Measurements from ENCODE around the gene HSPA1A. TPM values are rescaled to one million over a fixed set of nuclear protein-coding genes. Genes with fewer than 3 reads are reported as not detected.

Gene HSPA1A
- total and polyA plus RNA-seq, 9 of the 15 experiments (the other 6 are each of a cell fraction or from before 2014, with no cell fraction given) = 2.2 to 273 (median 107) TPM

DNA sequence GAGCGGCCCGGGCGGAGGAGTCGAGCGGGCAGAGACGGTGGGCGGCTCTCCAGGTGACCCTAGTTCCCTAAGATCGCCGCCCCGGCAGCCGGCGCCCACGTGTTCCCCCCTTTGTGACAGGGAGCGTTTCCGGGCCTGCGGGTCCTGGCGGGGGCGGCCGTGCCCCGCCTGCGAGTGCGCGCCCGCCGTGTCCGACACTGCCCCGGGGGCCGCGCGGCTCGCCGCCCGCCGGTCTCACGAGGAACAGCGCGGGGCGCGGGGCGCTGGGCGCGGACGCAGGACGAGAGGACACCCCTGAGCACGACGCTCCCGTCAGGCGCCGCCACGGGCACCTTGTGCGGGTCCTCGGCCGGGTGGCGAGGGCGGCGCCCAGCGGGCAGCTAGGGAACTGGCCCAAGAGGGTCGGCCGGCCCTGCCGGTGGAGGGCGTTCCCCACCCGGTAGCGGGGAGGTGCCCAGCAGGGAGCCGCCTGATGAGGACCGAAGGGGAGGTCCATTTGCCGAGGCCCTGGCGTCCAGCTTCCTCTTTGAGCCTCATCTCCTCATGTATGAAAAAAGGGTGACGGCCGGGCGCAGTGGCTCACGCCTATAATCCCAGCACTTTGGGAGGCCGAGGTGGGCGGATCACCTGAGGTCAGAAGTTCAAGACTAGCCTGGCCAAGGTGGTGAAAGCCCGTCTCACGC, 19.6 kb upstream of the HSPA1A start, which contains the start of gene VARS1 (continued):
- TF ChIP-seq, protein P1, sequence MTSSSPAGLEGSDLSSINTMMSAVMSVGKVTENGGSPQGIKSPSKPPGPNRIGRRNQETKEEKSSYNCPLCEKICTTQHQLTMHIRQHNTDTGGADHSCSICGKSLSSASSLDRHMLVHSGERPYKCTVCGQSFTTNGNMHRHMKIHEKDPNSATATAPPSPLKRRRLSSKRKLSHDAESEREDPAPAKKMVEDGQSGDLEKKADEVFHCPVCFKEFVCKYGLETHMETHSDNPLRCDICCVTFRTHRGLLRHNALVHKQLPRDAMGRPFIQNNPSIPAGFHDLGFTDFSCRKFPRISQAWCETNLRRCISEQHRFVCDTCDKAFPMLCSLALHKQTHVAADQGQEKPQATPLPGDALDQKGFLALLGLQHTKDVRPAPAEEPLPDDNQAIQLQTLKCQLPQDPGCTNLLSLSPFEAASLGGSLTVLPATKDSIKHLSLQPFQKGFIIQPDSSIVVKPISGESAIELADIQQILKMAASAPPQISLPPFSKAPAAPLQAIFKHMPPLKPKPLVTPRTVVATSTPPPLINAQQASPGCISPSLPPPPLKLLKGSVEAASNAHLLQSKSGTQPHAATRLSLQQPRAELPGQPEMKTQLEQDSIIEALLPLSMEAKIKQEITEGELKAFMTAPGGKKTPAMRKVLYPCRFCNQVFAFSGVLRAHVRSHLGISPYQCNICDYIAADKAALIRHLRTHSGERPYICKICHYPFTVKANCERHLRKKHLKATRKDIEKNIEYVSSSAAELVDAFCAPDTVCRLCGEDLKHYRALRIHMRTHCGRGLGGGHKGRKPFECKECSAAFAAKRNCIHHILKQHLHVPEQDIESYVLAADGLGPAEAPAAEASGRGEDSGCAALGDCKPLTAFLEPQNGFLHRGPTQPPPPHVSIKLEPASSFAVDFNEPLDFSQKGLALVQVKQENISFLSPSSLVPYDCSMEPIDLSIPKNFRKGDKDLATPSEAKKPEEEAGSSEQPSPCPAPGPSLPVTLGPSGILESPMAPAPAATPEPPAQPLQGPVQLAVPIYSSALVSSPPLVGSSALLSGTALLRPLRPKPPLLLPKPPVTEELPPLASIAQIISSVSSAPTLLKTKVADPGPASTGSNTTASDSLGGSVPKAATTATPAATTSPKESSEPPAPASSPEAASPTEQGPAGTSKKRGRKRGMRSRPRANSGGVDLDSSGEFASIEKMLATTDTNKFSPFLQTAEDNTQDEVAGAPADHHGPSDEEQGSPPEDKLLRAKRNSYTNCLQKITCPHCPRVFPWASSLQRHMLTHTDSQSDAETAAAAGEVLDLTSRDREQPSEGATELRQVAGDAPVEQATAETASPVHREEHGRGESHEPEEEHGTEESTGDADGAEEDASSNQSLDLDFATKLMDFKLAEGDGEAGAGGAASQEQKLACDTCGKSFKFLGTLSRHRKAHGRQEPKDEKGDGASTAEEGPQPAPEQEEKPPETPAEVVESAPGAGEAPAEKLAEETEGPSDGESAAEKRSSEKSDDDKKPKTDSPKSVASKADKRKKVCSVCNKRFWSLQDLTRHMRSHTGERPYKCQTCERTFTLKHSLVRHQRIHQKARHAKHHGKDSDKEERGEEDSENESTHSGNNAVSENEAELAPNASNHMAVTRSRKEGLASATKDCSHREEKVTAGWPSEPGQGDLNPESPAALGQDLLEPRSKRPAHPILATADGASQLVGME (CRISPR knock-in tag; IDR thresholded peaks at IDR 0.05) = peak; percentile 94
- TF ChIP-seq ZNF583 (CRISPR knock-in tag; IDR thresholded peaks at IDR 0.05) = peak; percentile 94
- TF ChIP-seq POLR2B (IDR thresholded peaks at IDR 0.05; ENCODE audit: low read depth, partially characterized antibody) = peak; percentile 68
- no peak for TF ChIP-seq ASH1L (IDR thresholded peaks at IDR 0.05; ENCODE audit: borderline replicate concordance, low read depth, partially characterized antibody)
- TF ChIP-seq CCNT2 (IDR thresholded peaks at IDR 0.05; ENCODE audit: borderline replicate concordance, extremely low read depth, insufficient read length, low read depth, low read length) = peak; percentile 98
- TF ChIP-seq NFXL1 (CRISPR knock-in tag; IDR thresholded peaks at IDR 0.05) = no peak
- 0 out of 2 replicates have a peak, but pooled peaks have one; percentile 22 for TF ChIP-seq CBFA2T3 (IDR thresholded peaks at IDR 0.05)
- no peak; the same call in 1 of the 2 replicates for TF ChIP-seq NR2C1 (IDR thresholded peaks at IDR 0.05)
- TF ChIP-seq NR2C1 (tag; IDR thresholded peaks at IDR 0.05) = peak; percentile 75
- no peak for TF ChIP-seq RBM39 (optimal IDR thresholded peaks at IDR 0.05; ENCODE audit: low read depth, low read length)
- TF ChIP-seq C11orf30 (IDR thresholded peaks at IDR 0.05; ENCODE audit: low read depth) = peak; percentile 77
- TF ChIP-seq, protein P2, sequence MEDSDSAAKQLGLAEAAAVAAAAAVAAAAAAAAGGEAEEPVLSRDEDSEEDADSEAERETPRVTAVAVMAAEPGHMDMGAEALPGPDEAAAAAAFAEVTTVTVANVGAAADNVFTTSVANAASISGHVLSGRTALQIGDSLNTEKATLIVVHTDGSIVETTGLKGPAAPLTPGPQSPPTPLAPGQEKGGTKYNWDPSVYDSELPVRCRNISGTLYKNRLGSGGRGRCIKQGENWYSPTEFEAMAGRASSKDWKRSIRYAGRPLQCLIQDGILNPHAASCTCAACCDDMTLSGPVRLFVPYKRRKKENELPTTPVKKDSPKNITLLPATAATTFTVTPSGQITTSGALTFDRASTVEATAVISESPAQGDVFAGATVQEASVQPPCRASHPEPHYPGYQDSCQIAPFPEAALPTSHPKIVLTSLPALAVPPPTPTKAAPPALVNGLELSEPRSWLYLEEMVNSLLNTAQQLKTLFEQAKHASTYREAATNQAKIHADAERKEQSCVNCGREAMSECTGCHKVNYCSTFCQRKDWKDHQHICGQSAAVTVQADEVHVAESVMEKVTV (CRISPR knock-in tag; IDR thresholded peaks at IDR 0.05) = peak; percentile 93
- TF ChIP-seq RFX1 (IDR thresholded peaks at IDR 0.05) = no peak
- TF ChIP-seq SMARCC2 (IDR thresholded peaks at IDR 0.05; ENCODE audit: low read depth) = no peak; the same call in 1 of the 2 replicates
- TF ChIP-seq, protein P3, sequence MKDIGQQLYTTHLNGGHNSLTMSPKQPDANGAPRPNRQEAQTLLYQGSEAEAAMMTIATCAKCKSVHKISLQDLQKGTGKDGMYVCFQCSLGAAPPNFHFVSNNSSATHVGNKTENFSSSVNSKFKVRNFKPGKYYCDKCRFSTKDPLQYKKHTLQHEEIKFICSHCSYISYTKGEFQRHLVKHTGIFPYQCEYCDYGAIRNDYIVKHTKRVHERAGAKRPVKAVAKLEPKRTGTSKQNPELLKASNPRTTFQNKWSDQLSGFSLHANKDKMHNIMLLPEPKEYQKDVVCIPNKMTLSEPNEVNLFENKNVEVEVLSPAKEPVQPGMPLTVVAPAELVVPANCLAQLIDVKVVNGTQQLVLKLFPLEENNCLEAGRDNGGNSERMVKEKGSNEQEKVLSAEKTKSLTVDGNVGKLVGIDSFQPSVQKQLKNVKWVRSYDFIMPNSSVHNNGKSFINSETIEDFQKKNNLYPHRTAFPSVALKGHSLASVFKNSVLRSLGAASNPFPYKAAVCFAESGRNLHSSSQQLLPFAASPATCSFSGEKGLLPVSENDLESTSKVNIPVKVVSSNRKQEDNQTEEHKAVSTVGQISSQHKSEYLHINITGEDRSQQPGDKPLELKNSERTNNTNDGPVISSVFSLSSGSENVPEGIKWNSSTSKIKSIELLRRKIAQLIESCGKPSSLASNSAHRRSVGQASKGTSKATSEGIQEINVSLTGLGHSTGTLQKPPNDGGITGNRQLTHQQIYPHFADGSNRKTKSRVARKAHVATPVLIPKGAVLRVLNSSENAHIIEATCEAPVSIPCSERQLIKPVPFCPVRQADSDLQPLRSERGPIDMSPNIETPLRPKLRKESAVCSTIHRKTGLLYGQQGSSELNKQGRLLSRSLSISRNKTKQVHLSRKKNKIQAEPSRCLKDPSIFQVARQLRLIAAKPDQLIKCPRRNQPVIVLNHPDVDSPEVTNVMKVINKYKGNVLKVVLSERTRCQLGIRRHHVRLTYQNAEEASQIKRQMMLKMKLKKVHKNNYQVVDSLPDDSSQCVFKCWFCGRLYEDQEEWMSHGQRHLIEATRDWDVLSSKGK (CRISPR knock-in tag; IDR thresholded peaks at IDR 0.05) = no peak
- no peak for TF ChIP-seq SETDB1 (IDR thresholded peaks at IDR 0.05; ENCODE audit: low read length)
- TF ChIP-seq ZNF212 (CRISPR knock-in tag; IDR thresholded peaks at IDR 0.05) = peak; percentile 7; the same call in 1 of the 2 replicates
- TF ChIP-seq ZNF79 (CRISPR knock-in tag; IDR thresholded peaks at IDR 0.05; ENCODE audit: low read depth) = no peak
